Naive thymus-derived CD8-positive, alpha-beta T cell (primary cell): ENCODE measurements around the gene TSHZ2. TPM values are rescaled to one million over a fixed set of nuclear protein-coding genes. Genes with fewer than 3 reads are reported as not detected.
A peak's percentile ranks its signal among the peaks of the same experiment; 100 is the strongest.

Source experiments
- ATAC-seq, 2 donors: fragments of 150-1000 bp; cut with Tn5 transposase in 1 of 2; sonication (Bioruptor Pico), chemical (Tn5 transposase) in 1 of 2; 1 replicate in 1 of 2; 2 replicates in 1 of 2; pipeline ENCODE4 v1.10.0; 2021; ENCODE audit warnings: mild to moderate bottlenecking in 2 of 2, moderate library complexity in 2 of 2
- POLR2A ChIA-PET: fragments of 350-600 bp; sonication (Branson Sonifier 250); formaldehyde crosslinking; loops from one replicate; lab custom pipeline; 2021; ENCODE audit warnings: antibody characterized with exemption; lab: Charles Lee
- DNase-seq, 10 donors: peaks; one replicate each; pipeline versions ENCODE4 v3.0.0 to v3.0.0-alpha.2; 2020 to 2022
- H3K27ac Mint-ChIP-seq, 10 donors: one replicate each; pipeline ENCODE4 v1.8.0; 2020 to 2022; ENCODE audit warnings: mild to moderate bottlenecking in 10 of 10, mixed read lengths in 10 of 10, moderate library complexity in 4 of 10, inconsistent platforms in 1 of 10
- H3K27me3 Mint-ChIP-seq, 5 donors: one replicate each; pipeline ENCODE4 v1.8.0; 2021 to 2022; ENCODE audit warnings: mixed read lengths in 5 of 5
- H3K36me3 Mint-ChIP-seq, 3 donors: one replicate each; pipeline ENCODE4 v1.8.0; 2020 to 2022; ENCODE audit warnings: mixed read lengths in 3 of 3, mild to moderate bottlenecking in 2 of 3, inconsistent platforms in 1 of 3
- H3K4me1 Mint-ChIP-seq, 4 donors: one replicate each; pipeline ENCODE4 v1.8.0; 2021 to 2022; ENCODE audit warnings: mixed read lengths in 4 of 4
- H3K4me3 Mint-ChIP-seq, 10 donors: one replicate each; pipeline ENCODE4 v1.8.0; 2020 to 2022; ENCODE audit warnings: mild to moderate bottlenecking in 10 of 10, mixed read lengths in 10 of 10, moderate library complexity in 6 of 10, inconsistent platforms in 1 of 10
- H3K9me3 Mint-ChIP-seq, 9 donors: one replicate each; pipeline ENCODE4 v1.8.0; 2020 to 2022; ENCODE audit warnings: mixed read lengths in 9 of 9, mild to moderate bottlenecking in 3 of 9, inconsistent platforms in 1 of 9, moderate library complexity in 1 of 9
- polyA plus RNA-seq, 3 donors: library from polyadenylated mRNA; unstranded; fragments of 300-500 nt; fragmentation: Illumina TruSeq; gene quantifications; one replicate each; pipeline ENCODE4 v1.2.3, GENCODE V29; 2021
- total RNA-seq, 8 experiments: library from RNA in 2 of 8; stranded (reverse) in 2 of 8; gene quantifications; one replicate each; pipeline ENCODE4 v1.2.3 and lab custom pipeline; 2021 to 2026

The TSHZ2 gene
- total and polyA plus RNA-seq, 5 experiments from 2014 or later: 0.42 to 10.0 (median 5.1) TPM; not detected in 1

DNA sequence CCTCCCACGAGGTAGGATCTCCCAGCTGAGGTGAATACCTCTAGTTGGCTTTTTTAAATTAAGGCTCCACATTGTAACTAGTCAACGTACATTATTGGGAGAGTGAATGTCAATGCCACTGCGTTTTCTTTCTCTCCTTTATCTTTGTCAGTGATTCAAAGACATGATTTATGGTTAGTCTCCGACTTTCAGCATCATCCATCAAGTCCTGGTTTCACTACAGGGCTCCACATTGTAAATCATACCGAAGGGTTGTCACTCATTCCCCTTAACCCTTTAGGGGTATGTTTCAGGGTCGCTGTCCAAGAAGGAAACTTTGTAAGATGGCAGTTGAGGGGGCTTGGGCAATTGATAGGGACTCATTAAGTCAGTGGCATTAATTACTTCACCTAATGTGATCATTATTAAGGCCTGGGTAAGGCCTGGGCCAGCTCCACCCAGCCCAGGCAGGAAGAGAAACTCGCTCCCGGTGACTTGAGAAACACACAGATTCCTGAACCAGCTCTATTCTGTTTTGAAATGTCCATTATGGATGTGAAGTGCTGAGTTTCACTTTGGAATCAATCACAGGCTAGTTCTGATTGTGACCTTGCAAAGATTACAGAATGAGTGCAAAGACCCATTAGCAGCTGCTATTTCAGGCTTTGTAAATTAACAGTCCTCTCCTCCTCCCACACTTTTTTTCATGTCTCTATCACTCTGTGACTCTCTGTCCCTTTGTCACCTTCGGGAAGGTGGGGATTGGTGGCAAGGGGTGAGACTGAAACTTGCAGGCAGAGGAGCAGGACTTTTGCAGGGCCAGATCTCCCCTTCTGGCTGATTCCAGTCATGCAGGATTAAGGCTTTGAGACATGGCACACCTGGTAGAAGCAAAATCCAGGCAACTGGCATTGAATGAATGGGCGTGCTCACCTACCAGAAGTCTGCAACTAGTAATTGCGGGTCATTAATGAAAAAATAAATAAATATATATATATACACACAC lies 222.4 kb downstream of the TSHZ2 start:
- DNase-seq (no peak), ATAC-seq (no peak)
- peaks cover 6 to 57% (median 18%) of the 10 kb centered on the region in 5 donors for H3K27me3 Mint-ChIP-seq
- H3K4me3 Mint-ChIP-seq: no peak overlapping the region
- no peaks in the 10 kb centered on the region for H3K9me3 Mint-ChIP-seq
- H3K4me1 Mint-ChIP-seq: peaks cover 0 to 5% (median 1%) of the 10 kb centered on the region in 4 donors
- POLR2A ChIA-PET: no interaction called here
- H3K36me3 Mint-ChIP-seq: no peaks in the 10 kb centered on the region
- H3K27ac Mint-ChIP-seq: peak overlapping the region in 1 of 10 donors; percentile 56

DNA sequence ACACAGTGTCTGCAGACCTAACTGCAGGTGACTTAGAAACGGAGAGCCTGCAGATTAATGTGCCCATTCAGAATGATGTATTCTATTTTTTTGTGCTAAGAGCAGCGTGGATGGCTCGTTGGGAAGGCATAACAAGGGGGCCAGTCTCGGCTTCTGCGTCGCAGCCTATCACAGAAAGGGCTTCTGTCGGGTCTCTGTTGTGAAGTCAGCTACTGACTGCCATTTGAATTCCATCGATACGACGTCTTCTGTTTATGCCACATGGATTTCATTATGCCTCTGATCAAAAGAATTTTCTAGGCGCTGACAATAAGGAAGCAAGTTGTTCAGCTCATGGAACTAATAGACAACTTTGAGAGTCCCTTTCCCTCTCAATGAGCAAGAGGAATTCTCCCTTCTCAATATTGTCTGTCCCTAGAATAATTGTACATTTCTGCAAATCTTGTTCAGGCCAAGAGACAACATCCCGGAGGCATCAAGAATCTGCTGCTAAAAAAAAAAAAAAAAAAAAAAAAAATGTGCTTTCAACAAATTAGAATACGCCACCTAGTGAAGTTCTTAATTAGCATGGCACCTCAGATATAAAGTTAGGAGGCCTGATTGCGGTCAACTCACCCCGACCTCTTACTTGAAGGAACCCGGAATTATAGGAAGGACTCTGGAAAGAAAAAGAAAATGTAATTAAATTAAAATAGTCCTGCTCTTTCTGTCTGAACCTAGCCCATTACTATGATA lies 223.9 kb downstream of the TSHZ2 start:
- no peaks in the 10 kb centered on the region for H3K4me1 Mint-ChIP-seq
- H3K36me3 Mint-ChIP-seq: no peaks in the 10 kb centered on the region
- ATAC-seq: no peak
- H3K27ac Mint-ChIP-seq: no peak overlapping the region
- H3K4me3 Mint-ChIP-seq: no peak overlapping the region
- H3K9me3 Mint-ChIP-seq: no peaks in the 10 kb centered on the region
- H3K27me3 Mint-ChIP-seq: peaks cover 9 to 71% (median 28%) of the 10 kb centered on the region in 5 donors
- DNase-seq: no peak
- POLR2A ChIA-PET: no interaction called here

DNA sequence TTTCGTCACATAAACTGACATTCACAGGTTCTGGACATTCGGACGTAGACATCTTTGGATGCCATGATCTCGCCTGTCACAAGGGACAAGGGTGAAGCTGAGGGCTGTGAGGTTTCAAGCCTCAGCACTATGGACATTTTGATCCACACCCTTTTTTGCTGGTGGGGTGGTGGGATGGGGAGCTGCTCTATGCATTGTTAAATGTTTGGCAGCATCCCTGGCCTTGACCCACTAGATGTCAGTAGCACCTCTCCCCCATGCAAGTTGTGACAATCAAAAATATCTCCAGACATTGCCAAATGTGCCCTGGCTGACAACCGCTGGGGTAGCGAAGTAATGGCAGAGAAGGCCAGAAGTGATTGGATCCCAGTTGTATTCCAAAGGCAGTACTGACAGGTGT lies 229.4 kb downstream of the TSHZ2 start:
- DNase-seq: no peak
- no peak overlapping the region for H3K27ac Mint-ChIP-seq
- ATAC-seq: no peak
- no peaks in the 10 kb centered on the region for H3K9me3 Mint-ChIP-seq
- H3K4me1 Mint-ChIP-seq: no peaks in the 10 kb centered on the region
- POLR2A ChIA-PET: no interaction called here
- no peaks in the 10 kb centered on the region for H3K36me3 Mint-ChIP-seq
- peaks cover 7 to 27% (median 17%) of the 10 kb centered on the region in 5 donors for H3K27me3 Mint-ChIP-seq
- no peak overlapping the region for H3K4me3 Mint-ChIP-seq

DNA sequence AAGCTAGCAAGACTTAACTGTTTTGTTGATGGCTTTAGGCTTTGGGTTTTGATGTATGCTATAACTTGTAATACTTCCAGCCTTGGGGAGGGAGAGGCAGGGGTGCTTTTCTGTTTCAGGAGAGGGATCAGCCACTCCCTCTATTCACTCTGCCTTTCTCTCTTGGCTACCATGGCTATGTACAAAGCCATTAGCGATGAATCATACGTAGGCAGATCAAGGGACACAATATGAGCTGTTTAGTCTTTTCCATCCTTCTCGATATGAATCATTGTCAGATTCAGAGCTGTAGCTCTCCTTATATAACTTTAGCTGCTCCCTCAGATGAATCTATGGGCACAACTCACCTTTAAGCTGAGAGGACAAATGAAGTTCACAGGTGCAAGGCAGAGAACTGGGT lies 230.6 kb downstream of the TSHZ2 start:
- H3K9me3 Mint-ChIP-seq: no peaks in the 10 kb centered on the region
- no peak for ATAC-seq
- peaks cover 0 to 7% (median 2%) of the 10 kb centered on the region in 4 donors for H3K4me1 Mint-ChIP-seq
- peaks cover 5 to 19% (median 16%) of the 10 kb centered on the region in 5 donors for H3K27me3 Mint-ChIP-seq
- DNase-seq: no peak
- H3K36me3 Mint-ChIP-seq: no peaks in the 10 kb centered on the region
- no peak overlapping the region for H3K4me3 Mint-ChIP-seq
- POLR2A ChIA-PET: no interaction called here
- H3K27ac Mint-ChIP-seq: no peak overlapping the region

GRCh38 chr20:53205046-53205445 lies 232.9 kb downstream of the TSHZ2 start:
- Mint-ChIP-seq H3K4me3 (no peak overlapping the region), H3K27me3 (peaks cover 0 to 9% (median 6%) of the 10 kb centered on the region in 5 donors), H3K27ac (no peak overlapping the region), H3K4me1 (peaks cover 8 to 19% (median 15%) of the 10 kb centered on the region in 4 donors), H3K9me3 (no peaks in the 10 kb centered on the region), H3K36me3 (no peaks in the 10 kb centered on the region)
- DNase-seq (no peak), ATAC-seq (no peak)
- POLR2A ChIA-PET: no interaction called here

GRCh38 chr20:53208110-53208832 lies 236.1 kb downstream of the TSHZ2 start:
- Mint-ChIP-seq H3K27ac (peak overlapping the region; percentile 57 to 92 (median 82)), H3K27me3 (peaks cover 0 to 4% (median 0%) of the 10 kb centered on the region in 5 donors), H3K4me3 (peak overlapping the region; percentile 45 to 75 (median 60)), H3K9me3 (no peaks in the 10 kb centered on the region), H3K4me1 (peaks cover 9 to 19% (median 15%) of the 10 kb centered on the region in 4 donors), H3K36me3 (no peaks in the 10 kb centered on the region)
- DNase-seq (peak in 5 of 10 donors; percentile 15 to 64 (median 32)), ATAC-seq (peak; percentile 77 to 85)
- POLR2A ChIA-PET: interaction anchor here (0.7 to 0.9 kb wide), 3 partner anchors 234 to 1017 kb away, joined by 3 to 4 read pairs (median 4); partner anchors contain the start of gene ZFP64

DNA sequence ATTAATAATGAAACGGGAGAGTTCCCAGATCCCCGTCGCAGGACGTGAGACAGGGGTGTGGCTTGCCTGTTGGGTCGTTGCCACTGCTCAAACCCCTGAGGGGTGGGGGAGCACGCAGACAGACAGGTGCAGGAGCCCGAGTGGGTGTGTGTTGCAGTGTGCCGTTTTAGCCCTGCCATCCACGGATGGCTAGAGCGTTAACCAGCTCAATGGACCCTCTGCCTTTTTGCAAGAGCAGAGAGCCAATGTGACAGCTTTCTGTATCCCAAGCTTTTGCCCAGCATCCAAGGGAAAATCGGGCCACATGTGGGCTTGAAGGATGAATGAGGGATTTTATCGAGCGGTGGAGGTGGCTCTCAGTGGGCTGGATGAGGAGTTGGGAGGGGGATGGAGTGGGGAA lies 237.9 kb downstream of the TSHZ2 start:
- no peak for ATAC-seq
- POLR2A ChIA-PET: no interaction called here
- peak overlapping the region in 1 of 10 donors; percentile 51 for H3K27ac Mint-ChIP-seq

GRCh38 chr20:53210931-53211330 lies 238.8 kb downstream of the TSHZ2 start:
- Mint-ChIP-seq H3K9me3 (no peaks in the 10 kb centered on the region), H3K27me3 (peaks cover 0 to 7% (median 0%) of the 10 kb centered on the region in 5 donors), H3K36me3 (no peaks in the 10 kb centered on the region), H3K4me1 (peaks cover 11 to 31% (median 28%) of the 10 kb centered on the region in 4 donors), H3K4me3 (no peak overlapping the region), H3K27ac (no peak overlapping the region)
- POLR2A ChIA-PET: no interaction called here
- ATAC-seq (no peak), DNase-seq (no peak)

More for the DNA sequence above, 237.9 kb downstream of the TSHZ2 start:
- H3K4me1 Mint-ChIP-seq: peaks cover 10 to 25% (median 22%) of the 10 kb centered on the region in 4 donors
- H3K36me3 Mint-ChIP-seq: no peaks in the 10 kb centered on the region
- H3K27me3 Mint-ChIP-seq: peaks cover 0 to 7% (median 0%) of the 10 kb centered on the region in 5 donors
- H3K9me3 Mint-ChIP-seq: no peaks in the 10 kb centered on the region
- DNase-seq: no peak
- H3K4me3 Mint-ChIP-seq: no peak overlapping the region

DNA sequence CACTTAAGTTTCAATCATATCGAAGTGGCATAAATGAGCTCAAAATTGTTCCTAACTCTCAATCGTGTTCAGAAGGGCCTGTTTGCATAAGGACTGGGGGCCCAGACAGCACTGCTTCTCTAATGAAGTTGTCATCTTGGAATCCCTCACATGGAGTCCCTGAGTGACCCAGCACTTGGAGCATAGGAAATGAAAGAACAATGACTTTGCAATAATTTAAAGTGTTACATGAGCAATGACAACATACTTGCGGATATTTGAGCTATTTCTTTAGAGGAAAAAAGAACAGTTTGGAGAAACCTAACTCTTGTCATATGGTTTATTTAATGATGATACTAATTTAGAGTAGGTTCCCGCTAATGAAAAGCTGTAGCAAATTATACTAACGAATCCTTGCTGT lies 239.9 kb downstream of the TSHZ2 start:
- H3K9me3 Mint-ChIP-seq: no peaks in the 10 kb centered on the region
- no peak for ATAC-seq

DNA sequence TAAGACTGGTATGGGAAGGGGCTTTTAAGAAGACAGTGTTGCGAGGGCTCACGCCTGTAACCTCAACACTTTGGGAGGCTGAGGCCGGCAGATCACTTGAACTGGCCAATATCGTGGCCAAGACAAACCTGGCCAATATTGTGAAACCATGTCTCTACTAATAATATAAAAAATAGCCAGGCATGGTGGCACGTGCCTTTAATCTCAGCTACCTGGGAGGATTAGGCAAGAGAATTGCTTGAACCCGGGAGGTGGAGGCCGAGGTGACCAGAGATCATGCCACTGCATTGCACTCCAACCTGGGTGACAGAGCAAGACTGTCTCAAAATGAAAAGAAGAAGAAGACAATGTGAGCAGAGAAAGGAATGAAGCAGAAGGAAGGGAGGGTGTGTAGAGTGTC lies 242.2 kb downstream of the TSHZ2 start:
- POLR2A ChIA-PET: no interaction called here
- no peaks in the 10 kb centered on the region for H3K9me3 Mint-ChIP-seq
- peaks cover 8 to 27% (median 23%) of the 10 kb centered on the region in 4 donors for H3K4me1 Mint-ChIP-seq
- peaks cover 0 to 7% (median 0%) of the 10 kb centered on the region in 5 donors for H3K27me3 Mint-ChIP-seq
- DNase-seq (no peak), ATAC-seq (no peak)
- H3K4me3 Mint-ChIP-seq: peak overlapping the region in 1 of 10 donors; percentile 4
- H3K36me3 Mint-ChIP-seq: no peaks in the 10 kb centered on the region
- H3K27ac Mint-ChIP-seq: peak overlapping the region in 2 of 10 donors; percentile 74 to 77

More for the DNA sequence above, 239.9 kb downstream of the TSHZ2 start:
- no peak overlapping the region for H3K4me3 Mint-ChIP-seq
- H3K27me3 Mint-ChIP-seq: peaks cover 0 to 5% (median 0%) of the 10 kb centered on the region in 5 donors
- DNase-seq: no peak
- H3K27ac Mint-ChIP-seq: peak overlapping the region in 2 of 10 donors; percentile 48 to 81
- peaks cover 16 to 38% (median 35%) of the 10 kb centered on the region in 4 donors for H3K4me1 Mint-ChIP-seq
- no peaks in the 10 kb centered on the region for H3K36me3 Mint-ChIP-seq
- POLR2A ChIA-PET: no interaction called here

DNA sequence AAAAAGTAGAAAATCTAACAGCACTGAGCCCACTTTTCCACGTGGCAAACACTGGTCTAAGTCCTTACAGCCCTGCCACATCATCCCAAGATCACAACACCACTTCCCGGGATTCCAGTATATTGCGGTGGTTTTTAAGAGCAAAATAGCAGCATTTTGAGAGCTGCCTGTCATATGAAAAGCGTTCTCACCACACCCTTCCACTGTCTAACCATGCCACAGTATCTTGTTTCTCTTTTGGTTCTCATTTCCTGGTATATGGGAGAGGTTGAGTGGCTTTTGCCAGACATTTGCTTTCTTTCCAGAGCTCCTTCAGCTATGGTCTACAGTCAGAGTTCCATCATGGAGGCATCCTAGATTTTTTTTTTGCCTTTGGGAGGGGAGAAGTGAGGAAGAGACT lies 243.0 kb downstream of the TSHZ2 start:
- H3K27me3 Mint-ChIP-seq: peaks cover 0 to 9% (median 0%) of the 10 kb centered on the region in 5 donors
- DNase-seq (peak in 2 of 10 donors; percentile 20 to 41), ATAC-seq (peak in 1 of 2 donors; percentile 58)
- H3K9me3 Mint-ChIP-seq: no peaks in the 10 kb centered on the region
- H3K27ac Mint-ChIP-seq: peak overlapping the region; percentile 7 to 93 (median 82)
- peaks cover 0 to 6% (median 0%) of the 10 kb centered on the region in 3 donors for H3K36me3 Mint-ChIP-seq
- peaks cover 8 to 25% (median 23%) of the 10 kb centered on the region in 4 donors for H3K4me1 Mint-ChIP-seq
- POLR2A ChIA-PET: interaction anchor here (1.7 kb wide), 1 partner anchor 805 kb away, joined by 7 read pairs; no protein-coding TSS in a partner anchor
- peak overlapping the region in 7 of 10 donors; percentile 4 to 66 (median 54) for H3K4me3 Mint-ChIP-seq

DNA sequence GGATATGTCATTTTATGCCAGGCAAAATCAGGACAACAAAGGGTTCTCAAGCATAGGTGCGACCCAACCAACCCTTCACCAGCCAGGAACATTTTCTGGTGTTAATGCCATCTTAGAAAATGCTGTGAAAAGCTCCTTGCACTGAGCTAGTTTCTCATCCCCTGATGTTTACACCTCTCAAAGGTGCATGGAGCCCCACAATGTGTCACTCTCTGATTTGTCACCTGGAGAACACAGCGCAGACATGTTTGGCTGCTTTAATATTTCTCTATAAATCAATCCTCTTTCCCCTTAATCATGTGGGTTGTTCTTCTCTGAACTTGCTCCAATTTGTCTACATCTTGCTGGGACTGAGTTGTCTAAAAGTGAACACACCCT lies 244.3 kb downstream of the TSHZ2 start:
- H3K9me3 Mint-ChIP-seq: no peaks in the 10 kb centered on the region
- no peak for ATAC-seq
- POLR2A ChIA-PET: interaction anchor here (1.7 kb wide), 2 partner anchors 806 to 904 kb away, joined by 4 to 7 read pairs; no protein-coding TSS in a partner anchor
- peaks cover 8 to 25% (median 23%) of the 10 kb centered on the region in 4 donors for H3K4me1 Mint-ChIP-seq
- H3K27me3 Mint-ChIP-seq: peaks cover 0 to 10% (median 0%) of the 10 kb centered on the region in 5 donors
- no peak for DNase-seq
- H3K4me3 Mint-ChIP-seq: peak overlapping the region in 8 of 10 donors; percentile 52 to 75 (median 64)
- H3K27ac Mint-ChIP-seq: peak overlapping the region in 5 of 10 donors; percentile 24 to 74 (median 36)
- H3K36me3 Mint-ChIP-seq: peaks cover 0 to 6% (median 0%) of the 10 kb centered on the region in 3 donors
